GM12878 (cell line): ENCODE data around the gene TEF. TPM values are rescaled to one million over a fixed set of nuclear protein-coding genes. Genes with fewer than 3 reads are reported as not detected.

Experiments
- ATAC-seq: fragments of 200-7000 bp; cut with Tn5 transposase; 3 replicates; pipeline ENCODE4 v1.9.1; 2020; ENCODE audit warnings: mild to moderate bottlenecking, moderate library complexity
- BruUV-seq: library from RNA; stranded (reverse); fragments of 400-500 nt; replicated peaks from 2 replicates; lab custom pipeline; 2021; lab: Mats Ljungman, UMichigan
- CTCF ChIA-PET: fragments of 300-600 bp; sonication (Branson Sonifier 250); formaldehyde crosslinking; extraction: SDS; loops from one replicate; lab custom pipeline; 2021; ENCODE audit warnings: inconsistent platforms; lab: Yijun Ruan, JAX
- POLR2A ChIA-PET: fragments of 350-600 bp; formaldehyde crosslinking; extraction: SDS; loops from one replicate; lab custom pipeline; 2021; ENCODE audit warnings: inconsistent platforms; lab: Charles Lee
- RAD21 ChIA-PET: fragments of 300-600 bp; sonication (Branson Sonifier 250); formaldehyde crosslinking; loops from one replicate; lab custom pipeline; 2023; ENCODE audit warnings: antibody characterized with exemption; ENCODE audit not compliant: unreplicated experiment; lab: Charles Lee
- SMC1A ChIA-PET: fragments of 300-600 bp; sonication (Branson Sonifier 250); formaldehyde crosslinking; loops from one replicate; lab custom pipeline; 2023; ENCODE audit not compliant: unreplicated experiment, uncharacterized antibody; lab: Charles Lee
- DNase-seq: peaks from one replicate; pipeline ENCODE4 v3.0.0-alpha.2; 2011; ENCODE audit warnings: low read depth, low spot score
- FAIRE-seq: peaks from 3 replicates; lab custom pipeline; 2011; peaks lifted over from hg19 to GRCh38; lab: Jason Lieb, UNC
- H2AFZ ChIP-seq: 2 replicates; pipeline ENCODE4 v1.6.0; 2011; ENCODE audit warnings: low read depth, low read length, control low read depth; ENCODE audit not compliant: control insufficient read depth
- H3K27ac ChIP-seq: 2 replicates; pipeline ENCODE4 v1.5.1; 2011; ENCODE audit warnings: control low read depth; ENCODE audit not compliant: control insufficient read depth, insufficient read depth
- H3K27me3 ChIP-seq, 2 experiments: replicated peaks in 1 of 2; 2 replicates each; pipeline versions ENCODE4 v1.6.0 to v1.6.1; 2011; ENCODE audit warnings: low read length in 1 of 2; ENCODE audit not compliant: control insufficient read depth in 2 of 2, insufficient read depth in 2 of 2
- H3K36me3 ChIP-seq, 2 experiments: 2 replicates each; pipeline ENCODE4 v1.5.1; 2011; ENCODE audit warnings: low read length in 1 of 2; ENCODE audit not compliant: control insufficient read depth in 2 of 2, insufficient read depth in 2 of 2
- H3K4me1 ChIP-seq: 2 replicates; pipeline ENCODE4 v1.6.1; 2011; ENCODE audit warnings: mild to moderate bottlenecking, low read length, moderate library complexity, mixed read lengths; ENCODE audit not compliant: control insufficient read depth, insufficient read depth
- H3K4me2 ChIP-seq: 2 replicates; pipeline ENCODE4 v1.6.0; 2011; ENCODE audit warnings: control low read depth; ENCODE audit not compliant: control insufficient read depth, insufficient read depth
- H3K4me3 ChIP-seq: fragments of 200-600 bp; sonication (generic); 2 replicates; pipeline ENCODE4 v1.5.1; 2016
- H3K79me2 ChIP-seq: 2 replicates; pipeline ENCODE4 v1.6.0; 2011; ENCODE audit warnings: low read length; ENCODE audit not compliant: control insufficient read depth, insufficient read depth
- H3K9ac ChIP-seq: 2 replicates; pipeline ENCODE4 v1.8.0; 2011; ENCODE audit warnings: low read length, control low read depth, mixed read lengths; ENCODE audit not compliant: control insufficient read depth, insufficient read depth
- H3K9me3 ChIP-seq: replicated peaks from 3 replicates; pipeline ENCODE4 v1.5.1; 2011; ENCODE audit warnings: mild to moderate bottlenecking, low read length; ENCODE audit not compliant: control insufficient read depth, insufficient read depth
- H4K20me1 ChIP-seq: 2 replicates; pipeline ENCODE4 v1.6.0; 2011; ENCODE audit not compliant: control insufficient read depth, insufficient read depth
- CHD2 ChIP-seq: IDR thresholded peaks from 2 replicates; pipeline ENCODE4 v1.6.1; 2011; ENCODE audit warnings: low read depth, low read length, improper control_type of control experiment, borderline replicate concordance
- EGR1 ChIP-seq, 2 experiments: IDR thresholded peaks; 1 replicate in 1 of 2; 2 replicates in 1 of 2; pipeline ENCODE4 v1.6.1; 2011 to 2012; ENCODE audit warnings: low read depth in 2 of 2, low read length in 2 of 2, borderline replicate concordance in 1 of 2, mild to moderate bottlenecking in 1 of 2, moderate library complexity in 1 of 2
- HDGF ChIP-seq: fragments of 450-650 bp; IDR thresholded peaks from 2 replicates; pipeline ENCODE4 v1.6.1; 2016; ENCODE audit warnings: antibody characterized with exemption
- KLF5 ChIP-seq: fragments of 450-650 bp; IDR thresholded peaks from 2 replicates; pipeline ENCODE4 v1.6.1; 2014; ENCODE audit warnings: mild to moderate bottlenecking; ENCODE audit not compliant: partially characterized antibody
- MEF2A ChIP-seq: IDR thresholded peaks from 2 replicates; pipeline ENCODE4 v1.6.1; 2011; ENCODE audit warnings: low read depth, mild to moderate bottlenecking, low read length, moderate library complexity; ENCODE audit not compliant: insufficient read depth
- MLLT1 ChIP-seq: fragments of 450-650 bp; IDR thresholded peaks from 2 replicates; pipeline ENCODE4 v1.6.1; 2016; ENCODE audit warnings: mild to moderate bottlenecking
- MYB ChIP-seq: fragments of 150-350 bp; IDR thresholded peaks from 2 replicates; pipeline ENCODE4 v1.6.1; 2014; ENCODE audit warnings: mild to moderate bottlenecking, low read depth, low read length, borderline replicate concordance
- NFIC ChIP-seq: IDR thresholded peaks from 2 replicates; pipeline ENCODE4 v1.6.1; 2012; ENCODE audit warnings: low read depth, mild to moderate bottlenecking, inconsistent platforms, low read length, moderate library complexity
- NKRF ChIP-seq: fragments of 450-650 bp; conservative IDR thresholded peaks from 2 replicates; pipeline ENCODE4 v1.6.1; 2017; ENCODE audit warnings: mild to moderate bottlenecking, moderate library complexity
- RELA ChIP-seq: fragments of 450-650 bp; IDR thresholded peaks from 2 replicates; pipeline ENCODE4 v1.8.0; 2014; ENCODE audit warnings: borderline replicate concordance; ENCODE audit not compliant: partially characterized antibody
- RUNX3 ChIP-seq: IDR thresholded peaks from 2 replicates; pipeline ENCODE4 v1.6.1; 2012; ENCODE audit warnings: low read length, inconsistent platforms
- SMC3 ChIP-seq: IDR thresholded peaks from 2 replicates; pipeline ENCODE4 v1.6.1; 2011; ENCODE audit warnings: low read length, improper control_type of control experiment, borderline replicate concordance
- TCF12 ChIP-seq: IDR thresholded peaks from 2 replicates; pipeline ENCODE4 v1.6.1; 2011; ENCODE audit warnings: low read depth, mild to moderate bottlenecking, low read length
- ZNF207 ChIP-seq: fragments of 450-650 bp; IDR thresholded peaks from 2 replicates; pipeline ENCODE4 v1.6.1; 2014; ENCODE audit warnings: antibody characterized with exemption, mild to moderate bottlenecking, borderline replicate concordance
- WGBS: methylation state at CpG from one replicate; pipeline ENCODE4 v1.1.6; 2016; ENCODE audit warnings: low lambda C conversion rate; ENCODE audit not compliant: insufficient replicate concordance, insufficient coverage; ENCODE audit errors: missing lambda C conversion rate; 5-methylcytosine and 5-hydroxymethylcytosine counted together
- in situ Hi-C: fragments of 300-500 bp; cut with MboI; formaldehyde crosslinking; loops from 9 replicates; pipeline ENCODE4 v1.14.3; 2018; ENCODE audit warnings: mixed read lengths
- intact Hi-C: fragments of 100-400 bp; cut with micrococcal nuclease; formaldehyde crosslinking; loops from one replicate; pipeline ENCODE4 v1.14.2; 2022; ENCODE audit not compliant: unreplicated experiment
- polyA plus RNA-seq, 11 experiments: library from polyadenylated mRNA; depleted of rRNA in 4 of 11; unstranded in 6 of 11; stranded (reverse) in 5 of 11; fragments of >200 nt; fragmentation: Nextera tagmentation in 4 of 11; fragmentation: Illumina TruSeq in 1 of 11; extraction: Ambion mirVana in 4 of 11; extraction: Trizol in 1 of 11; gene quantifications; 1 replicate in 1 of 11; 2 replicates in 10 of 11; pipeline versions ENCODE4 v1.2.1 to v1.2.3, GENCODE V29; 2011 to 2016; ENCODE audit warnings: inconsistent platforms in 2 of 11, missing spikeins in 2 of 11, low read depth in 1 of 11
- total RNA-seq, 4 experiments: library from RNA; depleted of rRNA in 3 of 4; stranded (reverse); fragments of >200 nt in 3 of 4; fragmentation: Illumina TruSeq in 1 of 4; extraction: Trizol in 1 of 4; gene quantifications; 2 replicates each; pipeline versions ENCODE4 v1.2.1 to v1.2.3, GENCODE V29; 2013 to 2021
- TF ChIP-seq, protein P1 (sequence below): fragments of 450-650 bp; IDR thresholded peaks from 2 replicates; pipeline ENCODE4 v1.6.1; 2016; ENCODE audit warnings: mild to moderate bottlenecking, moderate library complexity, borderline replicate concordance

TEF gene
- total and polyA plus RNA-seq, 10 of the 15 experiments (the other 5 are each of a cell fraction or from before 2014, with no cell fraction given), result 0.23 to 4.9 (median 3.2) TPM

DNA sequence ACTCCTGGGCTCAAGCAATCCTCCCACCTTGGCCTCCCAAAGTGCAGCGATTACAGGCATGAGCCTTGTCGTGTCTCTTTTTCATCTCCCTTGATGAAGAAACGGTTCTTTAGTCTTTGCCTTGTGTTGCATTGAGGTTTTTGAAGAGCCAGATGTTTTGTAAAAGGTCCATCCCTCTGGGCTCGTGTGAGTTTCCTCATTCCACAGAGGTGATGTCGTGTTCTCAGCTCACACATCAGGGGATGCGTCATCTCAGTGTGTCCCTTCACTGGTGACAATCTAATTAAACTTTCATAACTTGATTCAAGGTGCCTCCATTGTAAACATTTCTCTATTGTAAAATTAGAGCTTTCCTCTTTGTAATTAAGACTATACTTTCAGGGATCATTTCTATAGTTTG, 29.7 kb upstream of the TEF start:
- no peak for DNase-seq
- BruUV-seq, result no TSS peak
- H3K9me3 ChIP-seq, result no peaks in the 10 kb centered on the region
- ChIA-PET SMC1A (no interaction called here), POLR2A (no interaction called here), CTCF (no interaction called here), RAD21 (no interaction called here)
- H3K4me1 ChIP-seq, result no peaks in the 10 kb centered on the region
- ATAC-seq, result no peak
- H3K27ac ChIP-seq, result no peak overlapping the region
- no peak overlapping the region for H2AFZ ChIP-seq
- H3K9ac ChIP-seq, result no peak overlapping the region
- 97% methylated on average over 6 of the region's 6 CpGs for WGBS
- H3K79me2 ChIP-seq, result no peaks in the 10 kb centered on the region
- intact Hi-C loops, result no loop called here
- H3K36me3 ChIP-seq, result peaks cover 26 to 43% of the 10 kb centered on the region in 2 experiments; a peak in 3 of 4 replicates
- in situ Hi-C loops, result no loop called here
- no peak overlapping the region for H3K4me3 ChIP-seq
- no peak overlapping the region for H3K4me2 ChIP-seq
- no peaks in the 10 kb centered on the region for H3K27me3 ChIP-seq
- H4K20me1 ChIP-seq, result no peaks in the 10 kb centered on the region
- no peak for FAIRE-seq
- TF ChIP-seq RELA (no peak), MEF2A (no peak), SMC3 (no peak), NKRF (no peak), NFIC (no peak), MYB (no peak), CHD2 (no peak), RUNX3 (no peak), ZNF207 (no peak), MLLT1 (no peak), EGR1 (IDR thresholded peaks at IDR 0.05; ENCODE audit: borderline replicate concordance in 1 of 2, low read depth in 2 of 2, low read length in 2 of 2) (no peak), TCF12 (no peak), HDGF (no peak), KLF5 (no peak)
- TF ChIP-seq, protein P1, sequence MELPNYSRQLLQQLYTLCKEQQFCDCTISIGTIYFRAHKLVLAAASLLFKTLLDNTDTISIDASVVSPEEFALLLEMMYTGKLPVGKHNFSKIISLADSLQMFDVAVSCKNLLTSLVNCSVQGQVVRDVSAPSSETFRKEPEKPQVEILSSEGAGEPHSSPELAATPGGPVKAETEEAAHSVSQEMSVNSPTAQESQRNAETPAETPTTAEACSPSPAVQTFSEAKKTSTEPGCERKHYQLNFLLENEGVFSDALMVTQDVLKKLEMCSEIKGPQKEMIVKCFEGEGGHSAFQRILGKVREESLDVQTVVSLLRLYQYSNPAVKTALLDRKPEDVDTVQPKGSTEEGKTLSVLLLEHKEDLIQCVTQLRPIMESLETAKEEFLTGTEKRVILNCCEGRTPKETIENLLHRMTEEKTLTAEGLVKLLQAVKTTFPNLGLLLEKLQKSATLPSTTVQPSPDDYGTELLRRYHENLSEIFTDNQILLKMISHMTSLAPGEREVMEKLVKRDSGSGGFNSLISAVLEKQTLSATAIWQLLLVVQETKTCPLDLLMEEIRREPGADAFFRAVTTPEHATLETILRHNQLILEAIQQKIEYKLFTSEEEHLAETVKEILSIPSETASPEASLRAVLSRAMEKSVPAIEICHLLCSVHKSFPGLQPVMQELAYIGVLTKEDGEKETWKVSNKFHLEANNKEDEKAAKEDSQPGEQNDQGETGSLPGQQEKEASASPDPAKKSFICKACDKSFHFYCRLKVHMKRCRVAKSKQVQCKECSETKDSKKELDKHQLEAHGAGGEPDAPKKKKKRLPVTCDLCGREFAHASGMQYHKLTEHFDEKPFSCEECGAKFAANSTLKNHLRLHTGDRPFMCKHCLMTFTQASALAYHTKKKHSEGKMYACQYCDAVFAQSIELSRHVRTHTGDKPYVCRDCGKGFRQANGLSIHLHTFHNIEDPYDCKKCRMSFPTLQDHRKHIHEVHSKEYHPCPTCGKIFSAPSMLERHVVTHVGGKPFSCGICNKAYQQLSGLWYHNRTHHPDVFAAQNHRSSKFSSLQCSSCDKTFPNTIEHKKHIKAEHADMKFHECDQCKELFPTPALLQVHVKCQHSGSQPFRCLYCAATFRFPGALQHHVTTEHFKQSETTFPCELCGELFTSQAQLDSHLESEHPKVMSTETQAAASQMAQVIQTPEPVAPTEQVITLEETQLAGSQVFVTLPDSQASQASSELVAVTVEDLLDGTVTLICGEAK, result no peak
